Non-pigmented ciliary epithelial cell (primary cell): ENCODE data around the gene CLMN.

ENCODE experiments used
- DNase-seq: peaks from one replicate; pipeline ENCODE4 v3.0.0-alpha.2; 2010; ENCODE audit warnings: low read depth

The CLMN gene

GRCh38 chr14:95319312-95320077 is at the start of gene CLMN:
Gene CLMN (minus strand): TSS chr14:95319908. CDS start chr14:95319792, 116 bp downstream.
- DNase-seq, result no peak

- no peak for DNase-seq
These were observed 45.7 kb upstream of the CLMN start for GRCh38 chr14:95365401-95365800.

- no peak for DNase-seq
These were observed 44.9 kb upstream of the CLMN start for GRCh38 chr14:95364481-95365209.

GRCh38 chr14:95363468-95363954 is 43.8 kb upstream of the CLMN start:
- no peak for DNase-seq

GRCh38 chr14:95362138-95362494 is 42.4 kb upstream of the CLMN start:
- DNase-seq, result no peak

- no peak for DNase-seq
These were observed 41.8 kb upstream of the CLMN start for GRCh38 chr14:95361373-95362137.

GRCh38 chr14:95360828-95361227 is 41.1 kb upstream of the CLMN start:
- DNase-seq, result no peak

GRCh38 chr14:95359994-95360826 is 40.5 kb upstream of the CLMN start:
- no peak for DNase-seq

GRCh38 chr14:95356245-95356869 is 36.6 kb upstream of the CLMN start:
- DNase-seq, result no peak

- DNase-seq, result no peak
These were observed 35.7 kb upstream of the CLMN start for GRCh38 chr14:95355422-95355821.

GRCh38 chr14:95354834-95355233 is 35.1 kb upstream of the CLMN start:
- DNase-seq, result no peak

GRCh38 chr14:95353664-95354063 is 34.0 kb upstream of the CLMN start:
- DNase-seq, result no peak

- no peak for DNase-seq
These were observed 33.3 kb upstream of the CLMN start for GRCh38 chr14:95353007-95353406.

GRCh38 chr14:95352481-95352880 is 32.8 kb upstream of the CLMN start:
- no peak for DNase-seq

- DNase-seq, result no peak
These were observed 29.5 kb upstream of the CLMN start for GRCh38 chr14:95349241-95349640.

GRCh38 chr14:95348395-95349080 is 28.8 kb upstream of the CLMN start:
- no peak for DNase-seq

GRCh38 chr14:95346820-95347219 is 27.1 kb upstream of the CLMN start:
- no peak for DNase-seq

GRCh38 chr14:95346266-95346665 is 26.6 kb upstream of the CLMN start:
- no peak for DNase-seq

- no peak for DNase-seq
These were observed 25.3 kb upstream of the CLMN start for GRCh38 chr14:95345032-95345431.

GRCh38 chr14:95344536-95344935 is 24.8 kb upstream of the CLMN start:
- DNase-seq, result no peak

GRCh38 chr14:95341564-95341963 is 21.9 kb upstream of the CLMN start:
- DNase-seq, result no peak
